Nephron (organoid): Measurements from ENCODE around the gene UROC1.

Experiments
- H3K27ac Mint-ChIP-seq, 3 experiments: 2 replicates each; pipeline ENCODE4 v1.8.0; 2020; ENCODE audit warnings: mixed read lengths in 3 of 3, mild to moderate bottlenecking in 2 of 3, moderate library complexity in 1 of 3
- H3K27me3 Mint-ChIP-seq: 2 replicates; pipeline ENCODE4 v1.8.0; 2021; ENCODE audit warnings: low read depth, mild to moderate bottlenecking, moderate library complexity, mixed read lengths
- H3K36me3 Mint-ChIP-seq: 2 replicates; pipeline ENCODE4 v1.8.0; 2020; ENCODE audit warnings: low read depth, mixed read lengths
- H3K4me1 Mint-ChIP-seq: 2 replicates; pipeline ENCODE4 v1.8.0; 2020; ENCODE audit warnings: mixed read lengths
- H3K4me3 Mint-ChIP-seq, 3 experiments: 2 replicates each; pipeline ENCODE4 v1.8.0; 2020; ENCODE audit warnings: mild to moderate bottlenecking in 3 of 3, mixed read lengths in 3 of 3, moderate library complexity in 2 of 3
- H3K9me3 Mint-ChIP-seq: 2 replicates; pipeline ENCODE4 v1.8.0; 2020; ENCODE audit warnings: mixed read lengths
- TF ChIP-seq, protein P1 (sequence below), 3 experiments: fragments of 200-600 bp; sonication (generic); IDR thresholded peaks; one replicate each; pipeline ENCODE4 v1.5.0; 2021; ENCODE audit warnings: antibody characterized with exemption in 3 of 3; ENCODE audit not compliant: unreplicated experiment in 3 of 3

UROC1 gene

DNA sequence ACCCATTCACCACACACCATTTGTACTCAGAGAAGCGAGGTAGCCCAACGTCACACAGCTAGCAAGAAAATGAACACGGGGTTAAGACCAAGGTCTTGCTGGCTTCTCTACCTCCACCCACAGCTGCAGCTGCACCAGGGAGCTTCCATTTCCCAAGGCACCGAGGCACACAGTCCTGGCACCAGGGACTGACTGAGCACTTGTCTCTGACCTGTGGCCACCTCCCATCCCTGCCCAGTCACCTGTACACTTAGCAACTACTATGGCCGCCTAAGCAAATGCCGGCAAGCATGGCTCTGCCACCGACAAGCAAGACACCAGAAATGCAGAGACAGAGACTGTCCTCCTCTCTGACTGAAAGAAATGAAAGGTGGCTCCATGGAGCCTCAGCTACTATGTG lies 57.2 kb downstream of the UROC1 start:
- no peaks in the 10 kb centered on the region for H3K9me3 Mint-ChIP-seq

DNA sequence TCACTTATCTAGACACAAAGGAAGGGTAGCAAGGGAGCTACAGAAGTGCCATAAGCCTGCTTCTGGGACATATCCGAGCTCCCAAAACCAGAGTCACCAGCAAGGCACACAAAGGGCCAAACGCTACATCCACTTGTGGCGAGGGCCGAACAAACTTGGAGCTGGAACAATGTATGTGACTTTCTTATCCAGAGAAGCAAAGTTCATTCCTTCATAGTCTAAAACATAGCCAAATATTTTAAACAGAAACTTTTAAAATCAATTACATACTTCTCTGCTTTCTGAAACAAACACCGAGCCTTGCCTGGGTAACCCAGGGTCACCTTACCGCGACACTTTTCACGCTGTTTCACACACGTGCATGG lies 57.8 kb downstream of the UROC1 start:
- Mint-ChIP-seq H3K4me1 (peaks cover 9% of the 10 kb centered on the region), H3K27ac (no peak overlapping the region), H3K4me3 (no peak overlapping the region), H3K27me3 (no peaks in the 10 kb centered on the region), H3K9me3 (no peaks in the 10 kb centered on the region), H3K36me3 (peaks cover 53% of the 10 kb centered on the region)
- TF ChIP-seq, protein P1, sequence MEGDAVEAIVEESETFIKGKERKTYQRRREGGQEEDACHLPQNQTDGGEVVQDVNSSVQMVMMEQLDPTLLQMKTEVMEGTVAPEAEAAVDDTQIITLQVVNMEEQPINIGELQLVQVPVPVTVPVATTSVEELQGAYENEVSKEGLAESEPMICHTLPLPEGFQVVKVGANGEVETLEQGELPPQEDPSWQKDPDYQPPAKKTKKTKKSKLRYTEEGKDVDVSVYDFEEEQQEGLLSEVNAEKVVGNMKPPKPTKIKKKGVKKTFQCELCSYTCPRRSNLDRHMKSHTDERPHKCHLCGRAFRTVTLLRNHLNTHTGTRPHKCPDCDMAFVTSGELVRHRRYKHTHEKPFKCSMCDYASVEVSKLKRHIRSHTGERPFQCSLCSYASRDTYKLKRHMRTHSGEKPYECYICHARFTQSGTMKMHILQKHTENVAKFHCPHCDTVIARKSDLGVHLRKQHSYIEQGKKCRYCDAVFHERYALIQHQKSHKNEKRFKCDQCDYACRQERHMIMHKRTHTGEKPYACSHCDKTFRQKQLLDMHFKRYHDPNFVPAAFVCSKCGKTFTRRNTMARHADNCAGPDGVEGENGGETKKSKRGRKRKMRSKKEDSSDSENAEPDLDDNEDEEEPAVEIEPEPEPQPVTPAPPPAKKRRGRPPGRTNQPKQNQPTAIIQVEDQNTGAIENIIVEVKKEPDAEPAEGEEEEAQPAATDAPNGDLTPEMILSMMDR (IDR thresholded peaks at IDR 0.05; ENCODE audit: unreplicated experiment in 3 of 3): no peak

More for the DNA sequence above, 57.2 kb downstream of the UROC1 start:
- Mint-ChIP-seq H3K4me1 (peaks cover 9% of the 10 kb centered on the region), H3K27ac (no peak overlapping the region), H3K4me3 (no peak overlapping the region), H3K27me3 (no peaks in the 10 kb centered on the region), H3K36me3 (peaks cover 52% of the 10 kb centered on the region)
- TF ChIP-seq, protein P1 (IDR thresholded peaks at IDR 0.05; ENCODE audit: unreplicated experiment in 3 of 3): no peak

DNA sequence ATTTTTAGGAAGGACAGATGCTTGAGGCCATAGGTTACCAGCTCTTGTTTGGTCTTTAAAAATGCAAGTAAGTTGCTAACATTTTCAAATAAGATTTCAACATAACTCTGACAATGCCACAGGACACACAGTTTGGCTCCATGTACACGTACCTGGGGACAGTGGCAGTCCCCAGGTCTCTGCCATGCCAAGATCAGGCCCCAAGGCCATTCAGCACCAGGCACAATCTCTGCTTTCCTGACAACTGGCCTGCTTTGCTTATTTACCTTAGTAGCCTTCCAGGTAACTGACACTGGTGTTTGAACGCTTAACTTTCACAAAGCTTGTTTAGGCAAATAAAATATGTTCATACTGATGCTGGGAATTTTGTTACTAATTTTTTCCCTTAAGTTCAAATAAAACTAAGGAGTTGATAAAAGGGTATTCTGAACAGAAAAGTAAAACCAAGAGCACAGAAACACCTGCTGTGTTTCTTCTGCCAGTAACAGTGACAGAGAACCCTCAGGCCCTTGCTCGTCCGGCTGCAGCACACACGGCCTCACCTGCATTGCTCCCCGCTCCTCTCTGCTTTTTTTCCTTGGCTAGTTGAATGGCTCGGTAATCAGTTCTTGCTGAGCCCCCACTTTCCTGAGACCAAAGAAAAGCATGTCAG lies 58.3 kb downstream of the UROC1 start:
- H3K4me1 Mint-ChIP-seq: peaks cover 4% of the 10 kb centered on the region
- H3K27me3 Mint-ChIP-seq: no peaks in the 10 kb centered on the region
- no peak overlapping the region for H3K4me3 Mint-ChIP-seq

GRCh38 chr3:126456766-126457388 lies 60.7 kb downstream of the UROC1 start:
- H3K4me3 Mint-ChIP-seq: no peak overlapping the region
- H3K36me3 Mint-ChIP-seq: peaks cover 54% of the 10 kb centered on the region
- H3K9me3 Mint-ChIP-seq: no peaks in the 10 kb centered on the region
- no peaks in the 10 kb centered on the region for H3K4me1 Mint-ChIP-seq
- TF ChIP-seq, protein P1 (IDR thresholded peaks at IDR 0.05; ENCODE audit: unreplicated experiment in 3 of 3): no peak
- no peaks in the 10 kb centered on the region for H3K27me3 Mint-ChIP-seq
- H3K27ac Mint-ChIP-seq: no peak overlapping the region

More for the DNA sequence above, 58.3 kb downstream of the UROC1 start:
- Mint-ChIP-seq H3K9me3 (no peaks in the 10 kb centered on the region), H3K27ac (no peak overlapping the region), H3K36me3 (peaks cover 53% of the 10 kb centered on the region)
- TF ChIP-seq, protein P1 (IDR thresholded peaks at IDR 0.05; ENCODE audit: unreplicated experiment in 3 of 3): no peak

DNA sequence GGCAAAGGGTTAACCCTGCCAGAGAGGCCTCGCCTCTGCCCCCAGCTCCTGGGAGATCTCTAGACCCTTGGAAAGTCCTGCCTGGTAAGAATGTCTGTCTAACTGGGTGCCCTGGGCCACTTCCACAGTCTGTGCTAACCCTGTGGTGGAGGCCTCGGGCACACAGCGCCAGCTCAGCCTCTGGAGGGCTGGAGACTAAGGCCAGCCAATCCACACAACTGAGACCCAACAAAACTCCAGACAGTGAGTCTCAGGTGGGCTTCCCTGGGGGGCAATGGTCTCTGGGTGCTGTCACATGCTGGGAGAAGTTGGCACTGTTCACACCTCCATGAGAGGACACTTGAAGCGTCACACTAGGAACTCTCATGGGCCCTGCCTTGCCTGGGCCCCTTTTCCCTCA lies 61.4 kb downstream of the UROC1 start:
- H3K36me3 Mint-ChIP-seq: peaks cover 54% of the 10 kb centered on the region
- H3K4me3 Mint-ChIP-seq: no peak overlapping the region
- no peak overlapping the region for H3K27ac Mint-ChIP-seq
- TF ChIP-seq, protein P1 (IDR thresholded peaks at IDR 0.05; ENCODE audit: unreplicated experiment in 3 of 3): no peak
- H3K27me3 Mint-ChIP-seq: no peaks in the 10 kb centered on the region
- no peaks in the 10 kb centered on the region for H3K4me1 Mint-ChIP-seq
- H3K9me3 Mint-ChIP-seq: no peaks in the 10 kb centered on the region
